Keratinocyte (primary cell): ENCODE measurements around the gene LDLRAD4. TPM values are rescaled to one million over a fixed set of nuclear protein-coding genes. Genes with fewer than 3 reads are reported as not detected.

Experiments used
- DNase-seq: peaks from one replicate; pipeline ENCODE4 v3.0.0-alpha.2; 2011; ENCODE audit warnings: low read depth, missing footprints, low spot score
- FAIRE-seq: peaks from 2 replicates; lab custom pipeline; 2011; peaks lifted over from hg19 to GRCh38; lab: Jason Lieb, UNC
- H2AFZ ChIP-seq: 2 replicates; pipeline ENCODE4 v1.6.0; 2012; ENCODE audit warnings: low read length, control low read depth, inconsistent platforms; ENCODE audit not compliant: control insufficient read depth
- H3K27ac ChIP-seq: 2 replicates; pipeline ENCODE4 v1.5.1; 2011; ENCODE audit warnings: low read length; ENCODE audit not compliant: control insufficient read depth, insufficient read depth
- H3K27me3 ChIP-seq: 3 replicates; pipeline ENCODE4 v1.6.0; 2011; ENCODE audit warnings: low read length; ENCODE audit not compliant: control insufficient read depth, insufficient read depth; ENCODE audit errors: extremely low read depth
- H3K36me3 ChIP-seq, 2 experiments: 2 replicates in 1 of 2; 3 replicates in 1 of 2; pipeline ENCODE4 v1.5.1; 2011; ENCODE audit warnings: low read length in 2 of 2, mild to moderate bottlenecking in 1 of 2; ENCODE audit not compliant: control insufficient read depth in 2 of 2, insufficient read depth in 2 of 2; ENCODE audit errors: extremely low read depth in 1 of 2
- H3K4me1 ChIP-seq: 3 replicates; pipeline ENCODE4 v1.5.1; 2011; ENCODE audit warnings: low read length; ENCODE audit not compliant: control insufficient read depth, insufficient read depth; ENCODE audit errors: extremely low read depth
- H3K4me2 ChIP-seq: 3 replicates; pipeline ENCODE4 v1.6.0; 2011; ENCODE audit warnings: low read depth, low read length; ENCODE audit not compliant: control insufficient read depth, insufficient read depth; ENCODE audit errors: extremely low read depth
- H3K4me3 ChIP-seq, 3 experiments: fragments of 200-600 bp in 1 of 3; sonication (generic) in 1 of 3; 2 replicates in 2 of 3; 3 replicates in 1 of 3; pipeline ENCODE4 v1.5.1; 2011 to 2016; ENCODE audit warnings: low read length in 3 of 3, mild to moderate bottlenecking in 3 of 3, control low read depth in 2 of 3, inconsistent platforms in 1 of 3, low read depth in 1 of 3, mixed read lengths in 1 of 3, mixed run types in 1 of 3, moderate library complexity in 1 of 3; ENCODE audit not compliant: control insufficient read depth in 2 of 3, insufficient read depth in 2 of 3; ENCODE audit errors: extremely low read depth in 1 of 3
- H3K79me2 ChIP-seq: 2 replicates; pipeline ENCODE4 v1.6.0; 2012; ENCODE audit warnings: low read length; ENCODE audit not compliant: control insufficient read depth, insufficient read depth
- H3K9ac ChIP-seq: 3 replicates; pipeline ENCODE4 v1.6.0; 2011; ENCODE audit warnings: low read length; ENCODE audit not compliant: control insufficient read depth, insufficient read depth; ENCODE audit errors: extremely low read depth
- H3K9me1 ChIP-seq: 3 replicates; pipeline ENCODE4 v1.6.0; 2011; ENCODE audit warnings: low read length; ENCODE audit not compliant: control insufficient read depth, insufficient read depth; ENCODE audit errors: extremely low read depth
- H3K9me3 ChIP-seq: 2 replicates; pipeline ENCODE4 v1.5.1; 2012; ENCODE audit warnings: low read depth, low read length; ENCODE audit not compliant: control insufficient read depth
- H4K20me1 ChIP-seq: 3 replicates; pipeline ENCODE4 v1.6.0; 2011; ENCODE audit warnings: low read length; ENCODE audit not compliant: control insufficient read depth, insufficient read depth; ENCODE audit errors: extremely low read depth
- CTCF ChIP-seq, 3 experiments: IDR thresholded peaks in 1 of 3; conservative IDR thresholded peaks in 1 of 3; optimal IDR thresholded peaks in 1 of 3; 2 replicates in 2 of 3; 3 replicates in 1 of 3; pipeline versions ENCODE3 to v1.5.1; 2011; ENCODE audit warnings: low read length in 3 of 3, mild to moderate bottlenecking in 3 of 3, moderate library complexity in 2 of 3, control low read depth in 1 of 3, inconsistent platforms in 1 of 3; ENCODE audit not compliant: insufficient read depth in 2 of 3; ENCODE audit errors: extremely low read depth in 1 of 3
- EZH2 ChIP-seq: IDR thresholded peaks from one replicate; pipeline ENCODE4 v1.6.1; 2012; ENCODE audit warnings: inconsistent platforms, mild to moderate bottlenecking, low read length, moderate library complexity
- dilution Hi-C: fragments of 300-500 bp; cut with MboI; formaldehyde crosslinking; loops from one replicate; pipeline ENCODE4 v1.7.0; 2020; ENCODE audit warnings: low sequenced_read_pairs; ENCODE audit not compliant: extremely low pct_ligation_motif_present
- polyA plus RNA-seq, 5 experiments: library from polyadenylated mRNA; depleted of rRNA in 3 of 5; stranded (reverse) in 3 of 5; stranded (forward) in 1 of 5; unstranded in 1 of 5; fragments of >200 nt; gene quantifications; 1 replicate in 1 of 5; 2 replicates in 3 of 5; 3 replicates in 1 of 5; pipeline versions ENCODE4 v1.2.1 to v1.2.3, GENCODE V29; 2011 to 2012; ENCODE audit warnings: missing spikeins in 2 of 5, low read depth in 1 of 5, low replicate concordance in 1 of 5

The LDLRAD4 gene
- polyA plus RNA-seq, 1 donor (not counting 4 experiments of a cell fraction or from before 2014, with no cell fraction given) = not detected

GRCh38 chr18:13428319-13428718, 209.8 kb downstream of the LDLRAD4 start:
- H3K27me3 ChIP-seq = no peaks in the 10 kb centered on the region
- no peaks in the 10 kb centered on the region for H3K36me3 ChIP-seq
- H3K79me2 ChIP-seq = no peaks in the 10 kb centered on the region
- H3K4me2 ChIP-seq = no peak overlapping the region
- no peak overlapping the region for H3K4me3 ChIP-seq
- H3K4me1 ChIP-seq = no peaks in the 10 kb centered on the region
- no peak overlapping the region for H2AFZ ChIP-seq
- no peak overlapping the region for H3K27ac ChIP-seq
- H3K9me3 ChIP-seq = no peaks in the 10 kb centered on the region
- H3K9ac ChIP-seq = no peak overlapping the region
- DNase-seq = no peak
- TF ChIP-seq CTCF (optimal IDR thresholded peaks at IDR 0.05 in 1 of 3, IDR thresholded peaks at IDR 0.05 in 1 of 3, conservative IDR thresholded peaks at IDR 0.05 in 1 of 3; ENCODE audit: extremely low read depth in 1 of 3, insufficient read depth in 2 of 3, low read length in 3 of 3) = no peak
- no peak for TF ChIP-seq EZH2
- no peaks in the 10 kb centered on the region for H4K20me1 ChIP-seq
- H3K9me1 ChIP-seq = no peaks in the 10 kb centered on the region
- dilution Hi-C loops = no loop called here
- no peak for FAIRE-seq

- Histone ChIP-seq H3K4me3 (no peak overlapping the region), H3K27ac (no peak overlapping the region), H3K9me3 (no peaks in the 10 kb centered on the region), H3K36me3 (no peaks in the 10 kb centered on the region), H3K4me1 (no peaks in the 10 kb centered on the region), H3K4me2 (no peak overlapping the region), H2AFZ (no peak overlapping the region), H3K79me2 (no peaks in the 10 kb centered on the region), H4K20me1 (no peaks in the 10 kb centered on the region), H3K9me1 (no peaks in the 10 kb centered on the region), H3K9ac (no peak overlapping the region), H3K27me3 (no peaks in the 10 kb centered on the region)
- DNase-seq (no peak), FAIRE-seq (no peak)
- no peak for TF ChIP-seq CTCF (optimal IDR thresholded peaks at IDR 0.05 in 1 of 3, IDR thresholded peaks at IDR 0.05 in 1 of 3, conservative IDR thresholded peaks at IDR 0.05 in 1 of 3; ENCODE audit: extremely low read depth in 1 of 3, insufficient read depth in 2 of 3, low read length in 3 of 3)
- dilution Hi-C loops = no loop called here
Measured at GRCh38 chr18:13429016-13429415, 210.5 kb downstream of the LDLRAD4 start.
